ENCODE measurements around the gene COPA. TPM values are rescaled to one million over a fixed set of nuclear protein-coding genes. Genes with fewer than 3 reads are reported as not detected.

Gene COPA
- total RNA-seq, 1 donor, result 322 TPM

DNA sequence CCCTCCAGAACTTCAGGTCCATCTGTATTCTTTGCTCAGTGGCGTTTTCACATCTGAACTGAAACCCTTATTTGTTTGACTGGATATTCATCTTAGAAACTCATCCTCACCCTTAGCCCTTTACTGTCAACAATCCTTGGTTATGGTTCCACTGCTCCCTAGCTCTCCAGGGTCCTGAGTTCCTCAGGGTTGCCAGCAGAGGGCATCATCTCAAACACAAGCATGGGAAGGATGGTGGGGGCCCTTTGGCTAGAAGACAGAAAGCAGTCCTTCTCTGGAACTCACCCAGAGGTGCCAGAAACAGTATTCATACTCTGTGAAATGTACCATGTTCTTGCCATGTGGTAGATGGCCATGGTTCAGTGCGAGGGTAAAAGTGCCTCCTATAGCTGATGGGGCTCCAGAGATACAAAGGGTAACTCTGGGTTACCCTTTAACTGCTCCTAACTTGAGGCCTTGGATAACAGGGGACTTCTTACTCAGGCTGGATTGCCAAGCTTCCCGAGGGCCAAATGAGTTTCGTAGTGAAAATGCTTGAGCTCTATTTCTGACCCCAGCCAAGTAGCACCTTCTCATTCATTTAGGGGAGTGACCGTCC, 11.4 kb upstream of the COPA start:
- TF ChIP-seq, protein P1, sequence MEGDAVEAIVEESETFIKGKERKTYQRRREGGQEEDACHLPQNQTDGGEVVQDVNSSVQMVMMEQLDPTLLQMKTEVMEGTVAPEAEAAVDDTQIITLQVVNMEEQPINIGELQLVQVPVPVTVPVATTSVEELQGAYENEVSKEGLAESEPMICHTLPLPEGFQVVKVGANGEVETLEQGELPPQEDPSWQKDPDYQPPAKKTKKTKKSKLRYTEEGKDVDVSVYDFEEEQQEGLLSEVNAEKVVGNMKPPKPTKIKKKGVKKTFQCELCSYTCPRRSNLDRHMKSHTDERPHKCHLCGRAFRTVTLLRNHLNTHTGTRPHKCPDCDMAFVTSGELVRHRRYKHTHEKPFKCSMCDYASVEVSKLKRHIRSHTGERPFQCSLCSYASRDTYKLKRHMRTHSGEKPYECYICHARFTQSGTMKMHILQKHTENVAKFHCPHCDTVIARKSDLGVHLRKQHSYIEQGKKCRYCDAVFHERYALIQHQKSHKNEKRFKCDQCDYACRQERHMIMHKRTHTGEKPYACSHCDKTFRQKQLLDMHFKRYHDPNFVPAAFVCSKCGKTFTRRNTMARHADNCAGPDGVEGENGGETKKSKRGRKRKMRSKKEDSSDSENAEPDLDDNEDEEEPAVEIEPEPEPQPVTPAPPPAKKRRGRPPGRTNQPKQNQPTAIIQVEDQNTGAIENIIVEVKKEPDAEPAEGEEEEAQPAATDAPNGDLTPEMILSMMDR (IDR thresholded peaks at IDR 0.05; ENCODE audit: insufficient read depth, low read depth, low read length), result peak; percentile 58
- no peak overlapping the region for H3K4me3 ChIP-seq (ENCODE audit: low read depth, low read length)
- DNase-seq (ENCODE audit: low read depth), result peak; percentile 13

DNA sequence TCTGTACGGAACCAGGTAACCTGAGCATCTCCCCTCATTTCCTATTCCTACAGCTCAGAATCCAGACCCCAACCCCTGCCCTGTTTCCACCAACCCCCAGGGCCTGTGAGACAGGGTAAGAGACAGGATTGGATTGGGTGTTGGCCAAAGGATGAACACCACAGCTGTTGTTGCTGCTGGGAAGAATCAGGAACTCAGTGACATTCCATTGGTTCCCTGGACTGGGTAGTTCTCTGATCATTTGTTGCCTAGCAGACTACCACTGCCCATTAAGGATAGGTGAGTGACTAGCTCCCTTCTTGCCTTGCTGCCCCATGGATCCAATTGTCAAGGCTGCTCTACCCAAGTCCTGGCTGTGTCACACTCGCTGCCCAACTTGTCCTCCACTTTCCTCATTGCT, 10.2 kb upstream of the COPA start:
- TF ChIP-seq, protein P1 (IDR thresholded peaks at IDR 0.05; ENCODE audit: insufficient read depth, low read depth, low read length), result no peak
- DNase-seq (ENCODE audit: low read depth), result peak; percentile 32
- H3K4me3 ChIP-seq (ENCODE audit: low read depth, low read length), result no peak overlapping the region

DNA sequence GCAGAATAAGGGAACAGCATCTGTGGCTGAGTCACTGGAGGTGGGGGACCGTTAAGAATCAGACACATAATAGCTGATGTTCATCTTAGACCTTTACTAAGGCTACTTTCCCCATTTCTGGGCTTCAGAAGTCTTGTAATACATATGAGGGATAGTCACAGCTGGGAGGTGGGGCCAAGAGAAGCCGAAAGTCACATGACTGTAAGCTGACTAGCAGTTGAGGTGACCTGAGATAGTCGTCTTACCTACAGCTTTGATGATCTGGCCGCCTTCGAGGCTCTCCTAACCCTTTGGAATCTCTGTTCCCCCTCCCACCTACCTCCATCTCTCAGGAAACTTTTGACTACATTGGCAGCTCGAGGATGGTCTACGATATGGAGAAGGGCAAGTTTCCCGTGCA, 9.5 kb upstream of the COPA start:
- DNase-seq (ENCODE audit: low read depth), result no peak
- H3K4me3 ChIP-seq (ENCODE audit: low read depth, low read length), result no peak overlapping the region
- TF ChIP-seq, protein P1 (IDR thresholded peaks at IDR 0.05; ENCODE audit: insufficient read depth, low read depth, low read length), result no peak

DNA sequence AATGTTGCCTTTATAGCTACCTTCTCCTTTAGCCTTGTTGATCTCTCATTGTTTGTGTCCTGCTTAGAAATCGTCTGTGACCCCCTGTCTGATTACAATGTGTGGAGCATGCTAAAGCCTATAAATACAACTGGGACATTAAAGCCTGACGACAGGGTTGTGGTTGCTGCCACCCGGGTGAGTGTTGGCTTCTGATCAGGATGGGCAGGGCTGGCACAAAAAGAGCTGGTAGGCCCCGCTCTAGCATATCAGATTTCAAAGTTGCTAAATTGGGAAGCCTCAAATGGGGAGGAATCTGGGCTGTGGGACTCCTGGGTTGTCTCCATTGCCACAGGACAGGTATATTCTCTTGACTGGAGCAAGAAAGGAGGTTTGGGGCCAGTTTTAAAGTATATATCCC, 8.6 kb upstream of the COPA start:
- TF ChIP-seq, protein P1 (IDR thresholded peaks at IDR 0.05; ENCODE audit: insufficient read depth, low read depth, low read length), result no peak
- no peak overlapping the region for H3K4me3 ChIP-seq (ENCODE audit: low read depth, low read length)
- DNase-seq (ENCODE audit: low read depth), result no peak

DNA sequence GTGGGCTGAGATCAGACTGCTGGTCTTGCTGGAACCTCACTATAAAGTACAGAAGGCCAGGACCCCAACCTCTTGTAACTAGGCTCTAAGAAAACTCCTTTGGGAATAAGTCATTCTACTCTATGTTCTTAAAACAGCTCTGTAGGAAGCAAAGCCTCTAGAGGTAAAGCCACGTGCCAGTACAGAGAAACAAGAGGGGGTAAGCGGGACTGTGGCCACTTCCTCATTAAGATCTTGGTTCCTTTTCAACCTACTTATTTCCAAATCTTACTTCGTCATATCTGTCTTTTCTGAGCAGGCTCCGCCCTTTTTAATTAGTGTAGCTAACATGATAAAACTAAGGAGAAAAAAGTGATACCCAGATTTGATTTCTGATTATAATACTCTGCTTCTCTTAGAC, 3.9 kb upstream of the COPA start:
- no peak for DNase-seq (ENCODE audit: low read depth)
- TF ChIP-seq, protein P1 (IDR thresholded peaks at IDR 0.05; ENCODE audit: insufficient read depth, low read depth, low read length), result no peak
- no peak overlapping the region for H3K4me3 ChIP-seq (ENCODE audit: low read depth, low read length)

DNA sequence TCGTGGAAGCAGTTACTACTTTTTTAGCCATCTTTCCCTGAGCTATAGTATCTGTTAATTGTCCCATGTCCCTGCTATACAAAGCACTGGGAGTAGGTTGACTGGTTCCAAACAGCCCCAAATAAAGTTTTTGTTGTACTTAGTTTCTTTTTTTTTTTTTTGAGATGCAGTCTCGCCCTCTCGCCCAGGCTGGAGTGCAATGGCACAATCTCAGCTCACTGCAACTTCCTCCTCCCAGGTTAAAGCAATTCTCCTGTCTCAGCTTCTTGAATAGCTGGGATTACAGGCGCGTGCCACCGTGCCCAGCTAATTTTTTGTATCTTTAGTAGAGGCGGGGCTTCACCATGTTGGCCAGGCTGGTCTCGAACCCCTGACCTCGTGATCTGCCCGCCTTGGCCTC, 3.4 kb upstream of the COPA start:
- TF ChIP-seq, protein P1 (IDR thresholded peaks at IDR 0.05; ENCODE audit: insufficient read depth, low read depth, low read length), result no peak
- H3K4me3 ChIP-seq (ENCODE audit: low read depth, low read length), result no peak overlapping the region
- DNase-seq (ENCODE audit: low read depth), result no peak

DNA sequence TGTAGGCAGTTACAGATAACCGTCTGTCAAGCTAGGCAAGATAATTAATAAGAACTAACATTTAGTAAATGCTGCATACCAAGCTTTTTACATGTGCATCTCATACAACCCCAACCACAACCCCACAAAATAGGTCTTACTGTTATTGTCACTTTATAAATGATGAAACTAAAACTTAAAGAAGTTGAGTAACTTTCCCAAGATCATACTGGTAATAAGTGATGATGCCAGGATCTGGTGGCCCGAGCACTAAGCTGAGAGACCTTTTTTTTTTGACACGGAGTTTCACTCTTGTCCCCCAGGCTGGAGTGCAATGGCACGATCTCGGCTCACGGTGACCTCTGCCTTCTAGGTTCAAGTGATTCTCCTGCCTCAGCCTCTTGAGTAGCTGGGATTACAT, 1.9 kb upstream of the COPA start:
- no peak for DNase-seq (ENCODE audit: low read depth)
- TF ChIP-seq, protein P1 (IDR thresholded peaks at IDR 0.05; ENCODE audit: insufficient read depth, low read depth, low read length), result no peak
- H3K4me3 ChIP-seq (ENCODE audit: low read depth, low read length), result no peak overlapping the region
